Measurements from ENCODE around the gene C7orf33. TPM values are rescaled to one million over a fixed set of nuclear protein-coding genes. Genes with fewer than 3 reads are reported as not detected.

Gene C7orf33, protein sequence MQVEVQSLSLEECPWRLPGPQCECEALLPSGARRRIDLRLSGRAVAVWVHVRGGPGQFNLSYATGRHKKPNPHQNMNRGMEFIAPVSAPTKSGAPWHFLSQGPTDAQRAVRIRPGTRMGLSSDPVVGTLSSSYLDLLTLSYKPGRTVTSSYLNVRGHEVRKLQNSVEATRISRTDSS
- total RNA-seq: not detected
- not detected for polyA plus RNA-seq
- long read RNA-seq, donor 1: 0 reads
- long read RNA-seq, donor 2: 0 reads
- long read RNA-seq, donor 3: 0 reads
- long read RNA-seq, donor 4: 0 reads

- Histone ChIP-seq H3K9me3 (ENCODE audit: control insufficient read depth, low read length) (no peaks in the 10 kb centered on the region), H3K27ac (ENCODE audit: low read length) (no peak within 1 kb of the TSS), H3K4me1 (ENCODE audit: control insufficient read depth, insufficient read depth, low read length) (no peaks in the 10 kb centered on the region), H3K27me3 (ENCODE audit: control insufficient read depth, insufficient read depth) (no peaks in the 10 kb centered on the region), H3K4me3 (ENCODE audit: low read length) (no peak within 1 kb of the TSS)
- intact Hi-C loops (cut with DNase I): no loop called here
- DNase-seq (no peak), ATAC-seq (no peak)
- 78% methylated on average over 10 of the region's 10 CpGs for whole genome bisulfite sequencing
These were observed at the start of gene C7orf33 for GRCh38 chr7:148590471-148590870. TSS of gene C7orf33 (plus strand) at chr7:148590766. CDS start at chr7:148590926, 160 bp downstream.

DNA sequence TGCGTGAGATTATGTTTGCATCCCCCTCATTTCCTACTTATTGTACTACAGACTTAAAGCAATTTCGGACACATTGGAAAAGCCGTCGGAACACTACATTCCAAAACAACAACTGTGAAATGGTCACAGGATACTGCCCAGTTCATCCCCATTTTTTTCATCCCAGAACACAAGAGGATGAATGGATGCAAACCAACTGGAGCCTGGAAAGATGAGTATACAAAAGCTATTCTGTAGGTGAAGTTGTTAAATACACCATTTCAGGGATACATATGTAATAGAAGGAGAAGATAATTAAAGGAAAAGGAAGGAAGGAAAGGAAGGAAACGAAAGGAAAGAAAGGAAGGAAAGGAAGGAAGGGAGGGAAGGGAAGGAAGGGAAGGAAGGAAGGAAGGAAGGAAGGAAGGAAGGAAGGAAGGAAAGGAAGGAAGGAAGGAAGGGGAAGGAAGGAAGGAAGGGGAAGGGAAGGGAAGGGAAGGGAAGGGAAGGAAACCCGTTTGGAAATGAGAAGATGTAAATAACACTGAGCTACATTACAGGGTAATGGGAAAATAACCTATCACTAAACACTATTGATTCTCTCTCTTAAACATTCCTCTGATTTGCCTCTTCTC, 48.6 kb upstream of the C7orf33 start:
- DNase-seq: no peak
- Histone ChIP-seq H3K9me3 (ENCODE audit: control insufficient read depth, low read length) (no peaks in the 10 kb centered on the region), H3K4me1 (ENCODE audit: control insufficient read depth, insufficient read depth, low read length) (no peaks in the 10 kb centered on the region), H3K4me3 (ENCODE audit: low read length) (no peak overlapping the region), H3K27ac (ENCODE audit: low read length) (no peak overlapping the region), H3K27me3 (ENCODE audit: control insufficient read depth, insufficient read depth) (no peaks in the 10 kb centered on the region)
- intact Hi-C loops (cut with DNase I): no loop called here
- ATAC-seq: no peak
- WGBS: 82% methylated on average over 6 of the region's 6 CpGs

- Histone ChIP-seq H3K27ac (ENCODE audit: low read length) (no peak overlapping the region), H3K4me1 (ENCODE audit: control insufficient read depth, insufficient read depth, low read length) (no peaks in the 10 kb centered on the region), H3K4me3 (ENCODE audit: low read length) (no peak overlapping the region), H3K27me3 (ENCODE audit: control insufficient read depth, insufficient read depth) (no peaks in the 10 kb centered on the region), H3K9me3 (ENCODE audit: control insufficient read depth, low read length) (no peaks in the 10 kb centered on the region)
- WGBS: 97% methylated on average over 8 of the region's 8 CpGs
- no peak for DNase-seq
- ATAC-seq: no peak
- intact Hi-C loops (cut with DNase I): no loop called here
These were observed 47.3 kb upstream of the C7orf33 start for GRCh38 chr7:148543302-148543701.

DNA sequence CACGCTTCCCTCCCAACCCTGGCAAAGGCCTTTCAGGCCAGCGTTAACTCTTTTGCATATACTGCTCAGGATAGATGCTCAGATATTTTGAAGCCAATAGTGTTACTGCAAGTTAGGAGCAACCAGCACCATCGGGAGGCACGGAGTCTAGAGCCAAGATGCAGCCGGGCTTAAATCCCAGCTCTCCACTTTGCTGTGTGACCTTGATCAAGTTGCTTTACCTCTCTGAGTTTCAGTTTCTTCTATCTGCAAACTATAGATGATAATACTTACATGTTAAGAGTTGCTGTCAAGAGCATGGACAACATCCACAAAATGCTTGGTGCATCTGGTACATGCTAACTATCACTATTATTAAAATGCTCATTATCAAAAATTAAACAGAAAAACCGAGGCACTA, 45.4 kb upstream of the C7orf33 start:
- Histone ChIP-seq H3K4me1 (ENCODE audit: control insufficient read depth, insufficient read depth, low read length) (no peaks in the 10 kb centered on the region), H3K4me3 (ENCODE audit: low read length) (no peak overlapping the region), H3K27me3 (ENCODE audit: control insufficient read depth, insufficient read depth) (no peaks in the 10 kb centered on the region), H3K9me3 (ENCODE audit: control insufficient read depth, low read length) (no peaks in the 10 kb centered on the region), H3K27ac (ENCODE audit: low read length) (no peak overlapping the region)
- WGBS: 88% methylated on average over 6 of the region's 6 CpGs
- no peak for ATAC-seq
- no peak for DNase-seq
- intact Hi-C loops (cut with DNase I): no loop called here

DNA sequence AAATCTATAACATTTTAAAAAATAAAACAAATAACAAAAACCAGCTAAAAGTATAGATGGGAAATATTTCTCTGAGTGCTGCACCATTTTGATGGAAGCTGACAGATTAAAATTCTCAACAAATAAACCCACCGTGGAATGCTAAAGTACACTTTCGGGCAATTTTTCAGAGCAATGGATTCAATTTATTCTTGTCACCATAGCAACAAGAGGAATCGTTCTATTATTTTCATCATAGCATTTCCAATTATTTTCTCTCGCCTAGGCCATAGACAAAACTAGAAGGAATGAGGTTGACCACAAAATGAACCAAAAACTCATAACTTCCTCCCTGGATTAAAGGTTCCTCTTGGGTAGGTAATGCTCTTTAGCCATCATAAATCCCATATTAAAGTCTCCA, 44.6 kb upstream of the C7orf33 start:
- WGBS: 87% methylated on average over 4 of the region's 4 CpGs
- DNase-seq: no peak
- no peaks in the 10 kb centered on the region for H3K4me1 ChIP-seq (ENCODE audit: control insufficient read depth, insufficient read depth, low read length)
- no peaks in the 10 kb centered on the region for H3K27me3 ChIP-seq (ENCODE audit: control insufficient read depth, insufficient read depth)
- no peak overlapping the region for H3K27ac ChIP-seq (ENCODE audit: low read length)
- ATAC-seq: no peak
- no peak overlapping the region for H3K4me3 ChIP-seq (ENCODE audit: low read length)
- H3K9me3 ChIP-seq (ENCODE audit: control insufficient read depth, low read length): no peaks in the 10 kb centered on the region
- intact Hi-C loops (cut with DNase I): no loop called here

- 93% methylated on average over 8 of the region's 8 CpGs for WGBS
- Histone ChIP-seq H3K9me3 (ENCODE audit: control insufficient read depth, low read length) (no peaks in the 10 kb centered on the region), H3K27ac (ENCODE audit: low read length) (no peak overlapping the region), H3K27me3 (ENCODE audit: control insufficient read depth, insufficient read depth) (no peaks in the 10 kb centered on the region), H3K4me1 (ENCODE audit: control insufficient read depth, insufficient read depth, low read length) (no peaks in the 10 kb centered on the region), H3K4me3 (ENCODE audit: low read length) (no peak overlapping the region)
- DNase-seq (no peak), ATAC-seq (no peak)
- intact Hi-C loops (cut with DNase I): no loop called here
These were observed 43.7 kb upstream of the C7orf33 start for GRCh38 chr7:148546857-148547256.

DNA sequence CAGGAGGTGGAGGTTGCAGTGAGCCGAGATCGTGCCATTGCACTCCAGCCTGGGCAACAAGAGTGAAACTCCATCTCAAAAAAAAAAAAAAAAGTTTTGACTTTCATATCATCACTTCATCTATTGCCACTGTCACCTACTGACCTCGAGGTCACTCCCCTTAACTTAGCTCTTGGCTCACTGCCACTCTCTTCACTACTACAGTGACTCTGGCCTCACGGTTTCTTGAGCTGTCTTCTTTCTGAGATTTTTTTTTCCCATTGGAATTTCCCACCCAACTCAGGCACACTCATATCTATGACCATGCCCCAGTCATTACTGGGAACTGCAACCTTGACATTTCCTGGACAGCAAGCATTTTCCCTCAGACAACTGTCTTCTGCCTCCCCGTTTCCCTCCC, 42.6 kb upstream of the C7orf33 start:
- no peaks in the 10 kb centered on the region for H3K9me3 ChIP-seq (ENCODE audit: control insufficient read depth, low read length)
- H3K27me3 ChIP-seq (ENCODE audit: control insufficient read depth, insufficient read depth): no peaks in the 10 kb centered on the region
- H3K4me3 ChIP-seq (ENCODE audit: low read length): no peak overlapping the region
- no peaks in the 10 kb centered on the region for H3K4me1 ChIP-seq (ENCODE audit: control insufficient read depth, insufficient read depth, low read length)
- DNase-seq (no peak), ATAC-seq (no peak)
- intact Hi-C loops (cut with DNase I): no loop called here
- no peak overlapping the region for H3K27ac ChIP-seq (ENCODE audit: low read length)
- WGBS: 67% methylated on average over 5 of the region's 5 CpGs

GRCh38 chr7:148553979-148554378, 36.6 kb upstream of the C7orf33 start:
- DNase-seq (no peak), ATAC-seq (no peak)
- intact Hi-C loops (cut with DNase I): no loop called here
- Histone ChIP-seq H3K27me3 (ENCODE audit: control insufficient read depth, insufficient read depth) (no peaks in the 10 kb centered on the region), H3K4me1 (ENCODE audit: control insufficient read depth, insufficient read depth, low read length) (no peaks in the 10 kb centered on the region), H3K9me3 (ENCODE audit: control insufficient read depth, low read length) (no peaks in the 10 kb centered on the region), H3K4me3 (ENCODE audit: low read length) (no peak overlapping the region), H3K27ac (ENCODE audit: low read length) (no peak overlapping the region)
- 98% methylated on average over 3 of the region's 3 CpGs for WGBS

DNA sequence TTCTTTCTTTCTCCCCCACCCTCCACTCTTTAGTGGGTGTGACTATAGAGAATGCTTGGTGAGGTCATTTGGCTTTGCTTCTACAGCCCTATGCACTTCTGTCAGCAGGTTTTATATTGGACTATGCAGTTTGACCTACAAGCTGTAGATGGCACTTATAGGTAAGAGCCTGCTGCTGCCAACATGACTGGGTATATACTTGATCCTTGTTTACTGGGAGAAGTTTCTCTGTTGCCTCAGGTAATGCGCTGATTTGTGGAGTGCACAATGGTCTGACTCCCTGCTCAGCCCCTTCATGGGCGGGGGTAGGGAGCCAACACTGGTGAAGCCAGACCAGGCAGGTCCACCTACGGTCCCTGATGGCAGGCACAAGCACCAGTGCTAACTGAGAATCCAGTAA, 33.7 kb upstream of the C7orf33 start:
- Histone ChIP-seq H3K27ac (ENCODE audit: low read length) (no peak overlapping the region), H3K4me1 (ENCODE audit: control insufficient read depth, insufficient read depth, low read length) (no peaks in the 10 kb centered on the region), H3K27me3 (ENCODE audit: control insufficient read depth, insufficient read depth) (no peaks in the 10 kb centered on the region), H3K9me3 (ENCODE audit: control insufficient read depth, low read length) (no peaks in the 10 kb centered on the region), H3K4me3 (ENCODE audit: low read length) (no peak overlapping the region)
- intact Hi-C loops (cut with DNase I): no loop called here
- ATAC-seq (no peak), DNase-seq (no peak)
- 93% methylated on average over 3 of the region's 3 CpGs for WGBS

DNA sequence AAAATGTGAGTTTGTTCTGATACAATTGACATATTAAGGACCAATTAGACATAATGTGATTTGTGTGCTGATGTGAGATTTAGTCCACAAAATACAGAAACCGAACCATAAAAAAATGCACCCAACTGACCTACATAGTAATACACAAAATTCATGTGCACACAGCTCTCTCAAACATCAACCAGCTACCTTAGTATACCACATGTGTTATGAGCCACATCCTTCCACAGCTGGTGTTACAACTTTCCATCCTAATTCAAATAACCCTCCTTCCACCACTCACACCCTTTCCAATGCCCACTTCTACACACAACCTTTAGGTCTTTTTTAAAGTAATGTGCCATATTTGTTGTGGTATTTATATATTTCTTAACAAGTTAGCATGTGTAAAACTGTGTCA, 31.7 kb upstream of the C7orf33 start:
- Histone ChIP-seq H3K27me3 (ENCODE audit: control insufficient read depth, insufficient read depth) (no peaks in the 10 kb centered on the region), H3K9me3 (ENCODE audit: control insufficient read depth, low read length) (no peaks in the 10 kb centered on the region), H3K27ac (ENCODE audit: low read length) (no peak overlapping the region), H3K4me3 (ENCODE audit: low read length) (no peak overlapping the region), H3K4me1 (ENCODE audit: control insufficient read depth, insufficient read depth, low read length) (no peaks in the 10 kb centered on the region)
- DNase-seq (no peak), ATAC-seq (no peak)
- 91% methylated on average over 1 of the region's 1 CpG for WGBS
- intact Hi-C loops (cut with DNase I): no loop called here

DNA sequence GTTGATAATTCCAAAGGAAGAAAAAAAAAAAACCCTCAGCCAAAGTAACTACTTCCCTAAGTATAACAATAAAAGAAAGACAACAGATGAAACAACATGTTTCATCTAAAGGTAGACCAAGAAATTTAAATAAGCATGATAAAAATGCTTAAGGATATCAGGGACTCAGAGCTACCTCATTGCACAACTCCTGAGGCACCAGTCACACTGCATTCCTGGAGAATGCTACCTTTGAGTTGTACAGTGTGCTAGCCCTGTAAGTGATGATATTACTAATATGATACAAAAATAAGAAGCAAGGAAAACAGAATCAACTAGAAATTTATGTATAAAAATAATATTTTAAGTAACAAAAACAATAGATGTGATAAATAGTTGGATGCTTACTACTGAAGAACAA, 29.5 kb upstream of the C7orf33 start:
- no peaks in the 10 kb centered on the region for H3K9me3 ChIP-seq (ENCODE audit: control insufficient read depth, low read length)
- no peaks in the 10 kb centered on the region for H3K4me1 ChIP-seq (ENCODE audit: control insufficient read depth, insufficient read depth, low read length)
- H3K27me3 ChIP-seq (ENCODE audit: control insufficient read depth, insufficient read depth): no peaks in the 10 kb centered on the region
- ATAC-seq: no peak
- no peak for DNase-seq
- no peak overlapping the region for H3K27ac ChIP-seq (ENCODE audit: low read length)
- H3K4me3 ChIP-seq (ENCODE audit: low read length): no peak overlapping the region
- intact Hi-C loops (cut with DNase I): no loop called here
